SK-N-SH treated with all-trans-retinoic acid at 6 μM for 48 hours (cell line): Measurements from ENCODE around the gene MRPS35.

Experiments used
- ATAC-seq: fragments of 200-7000 bp; cut with Tn5 transposase; 3 replicates; pipeline ENCODE4 v1.9.1; 2020; ENCODE audit warnings: mild to moderate bottlenecking, moderate library complexity
- ARNTL ChIP-seq: fragments of 450-650 bp; formaldehyde crosslinking; IDR thresholded peaks from 2 replicates; pipeline ENCODE4 v1.5.0; 2020; ENCODE audit warnings: low read depth, mild to moderate bottlenecking, moderate library complexity, borderline replicate concordance
- CREB5 ChIP-seq: fragments of 250-450 bp; sonication (Bioruptor Pico); IDR thresholded peaks from 2 replicates; pipeline ENCODE4 v1.5.1; 2020; ENCODE audit warnings: low read depth, mild to moderate bottlenecking, moderate library complexity
- CSDC2 ChIP-seq: fragments of 250-450 bp; sonication (Bioruptor Pico); IDR thresholded peaks from 2 replicates; pipeline ENCODE4 v1.5.0; 2020; ENCODE audit warnings: mild to moderate bottlenecking, moderate library complexity
- CSRNP3 ChIP-seq: fragments of 250-450 bp; sonication (Bioruptor Pico); IDR thresholded peaks from 2 replicates; pipeline ENCODE4 v1.5.1; 2021; ENCODE audit warnings: mild to moderate bottlenecking, moderate library complexity
- ESRRG ChIP-seq: fragments of 250-450 bp; sonication (Bioruptor Pico); IDR thresholded peaks from 2 replicates; pipeline ENCODE4 v1.6.1; 2021; ENCODE audit warnings: mild to moderate bottlenecking
- OSR1 ChIP-seq: fragments of 250-450 bp; sonication (Bioruptor Pico); IDR thresholded peaks from 2 replicates; pipeline ENCODE4 v1.8.0; 2022; ENCODE audit warnings: moderate library complexity, mild to moderate bottlenecking, inconsistent platforms
- PATZ1 ChIP-seq: fragments of 250-450 bp; sonication (Bioruptor Pico); IDR thresholded peaks from 2 replicates; pipeline ENCODE4 v1.8.0; 2020; ENCODE audit warnings: mild to moderate bottlenecking, moderate library complexity, borderline replicate concordance
- POU6F1 ChIP-seq: fragments of 250-450 bp; sonication (Bioruptor Pico); IDR thresholded peaks from 2 replicates; pipeline ENCODE4 v1.8.0; 2021; ENCODE audit warnings: low read depth, mild to moderate bottlenecking, moderate library complexity, borderline replicate concordance
- PPARA ChIP-seq: fragments of 250-450 bp; sonication (Bioruptor Pico); IDR thresholded peaks from 2 replicates; pipeline ENCODE4 v1.5.0; 2020; ENCODE audit warnings: mild to moderate bottlenecking, borderline replicate concordance
- RARB ChIP-seq: fragments of 250-450 bp; sonication (Bioruptor Pico); IDR thresholded peaks from 2 replicates; pipeline ENCODE4 v1.8.0; 2021; ENCODE audit warnings: mild to moderate bottlenecking, moderate library complexity
- SNAI2 ChIP-seq: fragments of 250-450 bp; sonication (Bioruptor Pico); IDR thresholded peaks from 2 replicates; pipeline ENCODE4 v1.5.0; 2020; ENCODE audit warnings: mild to moderate bottlenecking, moderate library complexity
- TCF4 ChIP-seq: fragments of 250-450 bp; sonication (Bioruptor Pico); IDR thresholded peaks from 2 replicates; pipeline ENCODE4 v1.8.0; 2021; ENCODE audit warnings: mild to moderate bottlenecking, moderate library complexity, borderline replicate concordance
- TOX ChIP-seq: fragments of 250-450 bp; sonication (Bioruptor Pico); IDR thresholded peaks from 2 replicates; pipeline ENCODE4 v1.8.0; 2021; ENCODE audit warnings: mild to moderate bottlenecking, moderate library complexity, borderline replicate concordance
- TSHZ2 ChIP-seq: fragments of 250-450 bp; sonication (Bioruptor Pico); IDR thresholded peaks from 2 replicates; pipeline ENCODE4 v1.5.0; 2020; ENCODE audit warnings: mild to moderate bottlenecking, moderate library complexity
- ZC3H10 ChIP-seq: fragments of 250-450 bp; sonication (Bioruptor Pico); IDR thresholded peaks from 2 replicates; pipeline ENCODE4 v1.5.1; 2021; ENCODE audit warnings: mild to moderate bottlenecking, moderate library complexity
- ZFP3 ChIP-seq: fragments of 250-450 bp; sonication (Bioruptor Pico); IDR thresholded peaks from 2 replicates; pipeline ENCODE4 v1.5.0; 2020; ENCODE audit warnings: mild to moderate bottlenecking, moderate library complexity
- ZFP30 ChIP-seq: fragments of 450-650 bp; formaldehyde crosslinking; IDR thresholded peaks from 2 replicates; pipeline ENCODE4 v1.5.0; 2022; ENCODE audit warnings: mild to moderate bottlenecking, moderate library complexity
- ZNF565 ChIP-seq: fragments of 450-650 bp; formaldehyde crosslinking; conservative IDR thresholded peaks from 2 replicates; pipeline ENCODE4 v1.5.0; 2020; ENCODE audit warnings: low read depth, mild to moderate bottlenecking, moderate library complexity
- ZNF70 ChIP-seq: fragments of 450-650 bp; formaldehyde crosslinking; IDR thresholded peaks from 2 replicates; pipeline ENCODE4 v1.5.0; 2020; ENCODE audit warnings: mild to moderate bottlenecking, moderate library complexity

Gene MRPS35

GRCh38 chr12:27693403-27693802 lies 17.2 kb upstream of the MRPS35 start:
- no peak for ATAC-seq
- no peak for TF ChIP-seq ZFP30 (CRISPR knock-in tag)

GRCh38 chr12:27695556-27696292 lies 14.9 kb upstream of the MRPS35 start:
- ATAC-seq = no peak
- TF ChIP-seq TOX (CRISPR knock-in tag) = no peak
- no peak for TF ChIP-seq OSR1 (CRISPR knock-in tag)
- TF ChIP-seq ZC3H10 (CRISPR knock-in tag) = no peak
- TF ChIP-seq RARB (CRISPR knock-in tag) = no peak
- no peak for TF ChIP-seq CSRNP3 (CRISPR knock-in tag)
- no peak for TF ChIP-seq PPARA (CRISPR knock-in tag)
- no peak for TF ChIP-seq ESRRG (CRISPR knock-in tag)
- TF ChIP-seq POU6F1 (CRISPR knock-in tag) = no peak
- TF ChIP-seq ARNTL = no peak
- no peak for TF ChIP-seq CSDC2 (CRISPR knock-in tag)
- TF ChIP-seq ZNF70 (CRISPR knock-in tag) = no peak
- TF ChIP-seq PATZ1 (CRISPR knock-in tag) = no peak
- TF ChIP-seq ZFP3 (CRISPR knock-in tag) = no peak
- no peak for TF ChIP-seq TSHZ2 (CRISPR knock-in tag)
- TF ChIP-seq TCF4 (CRISPR knock-in tag) = no peak
- TF ChIP-seq CREB5 (CRISPR knock-in tag) = no peak
- TF ChIP-seq ZNF565 (CRISPR knock-in tag) = no peak
- TF ChIP-seq ZFP30 (CRISPR knock-in tag) = no peak
- TF ChIP-seq SNAI2 (CRISPR knock-in tag) = no peak

- no peak for TF ChIP-seq TOX (CRISPR knock-in tag)
- ATAC-seq = no peak; the same call in 2 of the 3 replicates
These were observed 14.4 kb upstream of the MRPS35 start, which contains the start of gene REP15 for GRCh38 chr12:27696293-27696652. Gene REP15 (plus strand): TSS chr12:27696447. CDS start chr12:27696563, 116 bp downstream.
